Measurements from ENCODE around the gene NBEA.

NBEA gene

GRCh38 chr13:35333157-35333556 lies 391.1 kb downstream of the NBEA start (continued):
- TF ChIP-seq ZNF175 (tag by site-specific recombination; IDR thresholded peaks at IDR 0.05), result no peak
- TF ChIP-seq ZNF223 (tag by site-specific recombination; IDR thresholded peaks at IDR 0.05), result no peak

GRCh38 chr13:35342440-35342839 lies 400.4 kb downstream of the NBEA start:
- ChIA-PET POLR2A (no interaction called here), CTCF (interaction anchor here (0.7 kb wide), 1 partner anchor 532 kb away, joined by 4 read pairs; no protein-coding TSS in a partner anchor)
- TF ChIP-seq ZNF311 (tag by site-specific recombination; IDR thresholded peaks at IDR 0.05; ENCODE audit: borderline replicate concordance) (no peak), ZNF677 (tag by site-specific recombination; IDR thresholded peaks at IDR 0.05) (no peak), ZNF596 (tag by site-specific recombination; IDR thresholded peaks at IDR 0.05) (no peak)
- Histone ChIP-seq H3K36me3 (ENCODE audit: control insufficient read depth in 2 of 2, insufficient read depth in 1 of 2, low read length in 2 of 2) (no peaks in the 10 kb centered on the region), H3K9me3 (ENCODE audit: control insufficient read depth, insufficient read depth, low read depth, low read length) (no peaks in the 10 kb centered on the region; the same call in 1 of the 2 replicates), H3K4me3 (ENCODE audit: low read depth, low read length) (no peak overlapping the region), H3K27ac (ENCODE audit: extremely low read depth, low read depth, low read length) (no peak overlapping the region), H3K4me1 (ENCODE audit: control insufficient read depth, insufficient read depth, low read length) (no peaks in the 10 kb centered on the region)

DNA sequence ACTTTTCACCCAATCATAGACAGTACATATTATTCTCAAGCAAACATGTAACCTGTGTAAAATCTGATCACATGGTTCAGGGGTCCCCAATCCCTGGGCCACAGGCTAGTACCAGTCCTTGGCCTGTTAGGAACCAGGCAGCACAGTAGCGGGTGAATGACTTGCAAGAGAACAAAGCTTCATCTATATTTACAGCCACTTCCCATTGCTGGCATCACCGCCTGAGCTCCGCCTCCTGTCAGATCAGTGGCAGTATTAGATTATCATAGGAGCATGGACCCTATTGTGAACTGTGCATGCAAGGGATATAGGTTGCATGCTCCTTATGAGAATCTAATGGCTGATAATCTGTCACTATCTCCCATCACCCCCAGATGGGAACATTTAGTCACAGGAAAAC lies 401.3 kb downstream of the NBEA start:
- TF ChIP-seq ZNF621 (tag by site-specific recombination; IDR thresholded peaks at IDR 0.05) (no peak), ZBTB1 (tag by site-specific recombination; IDR thresholded peaks at IDR 0.05) (no peak), SETDB1 (IDR thresholded peaks at IDR 0.05; ENCODE audit: insufficient read length, low read length) (no peak), ZNF211 (tag by site-specific recombination; IDR thresholded peaks at IDR 0.05; ENCODE audit: low read depth) (no peak), ZNF311 (tag by site-specific recombination; IDR thresholded peaks at IDR 0.05; ENCODE audit: borderline replicate concordance) (no peak), ZNF121 (tag by site-specific recombination; IDR thresholded peaks at IDR 0.05) (no peak), ZNF549 (tag by site-specific recombination; IDR thresholded peaks at IDR 0.05) (no peak), ZNF473 (tag by site-specific recombination; IDR thresholded peaks at IDR 0.05) (no peak), AEBP2 (tag by site-specific recombination; IDR thresholded peaks at IDR 0.05; ENCODE audit: borderline replicate concordance) (no peak), ZBTB48 (tag by site-specific recombination; IDR thresholded peaks at IDR 0.05) (no peak), GLIS1 (tag by site-specific recombination; IDR thresholded peaks at IDR 0.05) (no peak), ZNF184 (tag by site-specific recombination; IDR thresholded peaks at IDR 0.05) (no peak), ZNF133 (tag by site-specific recombination; IDR thresholded peaks at IDR 0.05) (no peak), ZBTB17 (tag by site-specific recombination; IDR thresholded peaks at IDR 0.05) (no peak), SALL2 (tag by site-specific recombination; IDR thresholded peaks at IDR 0.05; ENCODE audit: borderline replicate concordance) (no peak), ZNF837 (tag by site-specific recombination; IDR thresholded peaks at IDR 0.05) (no peak)
- TF ChIP-seq, protein P1, sequence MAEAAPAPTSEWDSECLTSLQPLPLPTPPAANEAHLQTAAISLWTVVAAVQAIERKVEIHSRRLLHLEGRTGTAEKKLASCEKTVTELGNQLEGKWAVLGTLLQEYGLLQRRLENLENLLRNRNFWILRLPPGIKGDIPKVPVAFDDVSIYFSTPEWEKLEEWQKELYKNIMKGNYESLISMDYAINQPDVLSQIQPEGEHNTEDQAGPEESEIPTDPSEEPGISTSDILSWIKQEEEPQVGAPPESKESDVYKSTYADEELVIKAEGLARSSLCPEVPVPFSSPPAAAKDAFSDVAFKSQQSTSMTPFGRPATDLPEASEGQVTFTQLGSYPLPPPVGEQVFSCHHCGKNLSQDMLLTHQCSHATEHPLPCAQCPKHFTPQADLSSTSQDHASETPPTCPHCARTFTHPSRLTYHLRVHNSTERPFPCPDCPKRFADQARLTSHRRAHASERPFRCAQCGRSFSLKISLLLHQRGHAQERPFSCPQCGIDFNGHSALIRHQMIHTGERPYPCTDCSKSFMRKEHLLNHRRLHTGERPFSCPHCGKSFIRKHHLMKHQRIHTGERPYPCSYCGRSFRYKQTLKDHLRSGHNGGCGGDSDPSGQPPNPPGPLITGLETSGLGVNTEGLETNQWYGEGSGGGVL (tag by site-specific recombination; IDR thresholded peaks at IDR 0.05), result no peak
- TF ChIP-seq, protein P2, sequence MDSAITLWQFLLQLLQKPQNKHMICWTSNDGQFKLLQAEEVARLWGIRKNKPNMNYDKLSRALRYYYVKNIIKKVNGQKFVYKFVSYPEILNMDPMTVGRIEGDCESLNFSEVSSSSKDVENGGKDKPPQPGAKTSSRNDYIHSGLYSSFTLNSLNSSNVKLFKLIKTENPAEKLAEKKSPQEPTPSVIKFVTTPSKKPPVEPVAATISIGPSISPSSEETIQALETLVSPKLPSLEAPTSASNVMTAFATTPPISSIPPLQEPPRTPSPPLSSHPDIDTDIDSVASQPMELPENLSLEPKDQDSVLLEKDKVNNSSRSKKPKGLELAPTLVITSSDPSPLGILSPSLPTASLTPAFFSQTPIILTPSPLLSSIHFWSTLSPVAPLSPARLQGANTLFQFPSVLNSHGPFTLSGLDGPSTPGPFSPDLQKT (IDR thresholded peaks at IDR 0.05; ENCODE audit: borderline replicate concordance, low read depth, low read length), result no peak
- POLR2A ChIA-PET, result no interaction called here
- CTCF ChIA-PET, result interaction anchor here (0.6 kb wide), 2 partner anchors 28 to 78 kb away, joined by 3 read pairs; no protein-coding TSS in a partner anchor

More for the DNA sequence above, 401.3 kb downstream of the NBEA start:
- Histone ChIP-seq H3K4me1 (ENCODE audit: control insufficient read depth, insufficient read depth, low read length) (no peaks in the 10 kb centered on the region), H3K27ac (ENCODE audit: extremely low read depth, low read depth, low read length) (no peak overlapping the region), H3K4me3 (ENCODE audit: low read depth, low read length) (no peak overlapping the region), H3K36me3 (ENCODE audit: control insufficient read depth in 2 of 2, insufficient read depth in 1 of 2, low read length in 2 of 2) (no peaks in the 10 kb centered on the region), H3K9me3 (ENCODE audit: control insufficient read depth, insufficient read depth, low read depth, low read length) (no peaks in the 10 kb centered on the region; the same call in 1 of the 2 replicates)
